Left renal cortex interstitium (tissue), 4 donors: ENCODE data around the gene KEL. TPM values are rescaled to one million over a fixed set of nuclear protein-coding genes. Genes with fewer than 3 reads are reported as not detected.
A peak's percentile ranks its signal among the peaks of the same experiment; 100 is the strongest.

Source experiments
- DNase-seq, 4 donors: peaks; one replicate each; pipeline ENCODE4 v3.0.0-alpha.2; 2013; ENCODE audit warnings: low read depth in 4 of 4, low spot score in 2 of 4, missing footprints in 1 of 4
- polyA plus RNA-seq, 4 donors: library from polyadenylated mRNA; unstranded; fragments of 120-200 nt; gene quantifications; one replicate each; pipeline ENCODE4 v1.2.1, GENCODE V29; 2013; ENCODE audit not compliant: insufficient read length in 4 of 4

KEL gene
- polyA plus RNA-seq, 4 donors, result 1.6 to 3.8 (median 2.7) TPM

GRCh38 chr7:142962991-142963390, 828 bp upstream of the KEL start:
- DNase-seq, result peak in 1 of 4 donors; percentile 6

GRCh38 chr7:142961595-142961972, 579 bp downstream of the KEL start:
- DNase-seq, result no peak

GRCh38 chr7:142960955-142961512, 1.1 kb downstream of the KEL start:
- DNase-seq, result no peak

- no peak for DNase-seq
Observed at GRCh38 chr7:142959202-142959601, 3.0 kb downstream of the KEL start.

GRCh38 chr7:142957723-142958122, 4.4 kb downstream of the KEL start:
- no peak for DNase-seq

- no peak for DNase-seq
Observed at GRCh38 chr7:142956951-142957623, 5.1 kb downstream of the KEL start.

- no peak for DNase-seq
Observed at GRCh38 chr7:142954680-142955268, 7.4 kb downstream of the KEL start.

- DNase-seq, result no peak
Observed at GRCh38 chr7:142950235-142950634, 11.9 kb downstream of the KEL start.

GRCh38 chr7:142948603-142949002, 13.6 kb downstream of the KEL start:
- no peak for DNase-seq

- no peak for DNase-seq
Observed at GRCh38 chr7:142945001-142945400, 17.2 kb downstream of the KEL start.

GRCh38 chr7:142943706-142944268, 18.4 kb downstream of the KEL start:
- no peak for DNase-seq

- DNase-seq, result no peak
Observed at GRCh38 chr7:142942746-142943145, 19.4 kb downstream of the KEL start.

- no peak for DNase-seq
Observed at GRCh38 chr7:142941541-142941940, 20.6 kb downstream of the KEL start.

GRCh38 chr7:142940966-142941535, 21.1 kb downstream of the KEL start:
- no peak for DNase-seq

- DNase-seq, result no peak
Observed at GRCh38 chr7:142939226-142939910, 22.8 kb downstream of the KEL start, which contains the start of gene LLCFC1. TSS of gene LLCFC1 (plus strand) at chr7:142939484. CDS start at chr7:142939622, 138 bp downstream.

GRCh38 chr7:142938611-142939010, 23.6 kb downstream of the KEL start:
- DNase-seq, result no peak

- no peak for DNase-seq
Observed at GRCh38 chr7:142935941-142936565, 26.1 kb downstream of the KEL start.

- DNase-seq, result no peak
Observed at GRCh38 chr7:142934056-142934455, 28.1 kb downstream of the KEL start.

- DNase-seq, result no peak
Observed at GRCh38 chr7:142933624-142934023, 28.5 kb downstream of the KEL start, which contains the start of gene TRPV5. TSS of gene TRPV5 (minus strand) at chr7:142933746. CDS start at chr7:142933459, 287 bp downstream.

GRCh38 chr7:142933092-142933475, 29.1 kb downstream of the KEL start:
- no peak for DNase-seq
